Subcutaneous abdominal adipose tissue (tissue), 5 donors: Measurements from ENCODE around the gene ATXN7.

ENCODE experiments used
- H3K27ac ChIP-seq: one replicate; pipeline ENCODE4 v1.7.0; 2013; ENCODE audit warnings: low read depth, mild to moderate bottlenecking, inconsistent platforms, low read length, moderate library complexity
- H3K27me3 ChIP-seq, 5 donors: one replicate each; pipeline ENCODE4 v1.7.0; 2013; ENCODE audit warnings: low read length in 5 of 5, inconsistent platforms in 1 of 5; ENCODE audit not compliant: control insufficient read depth in 5 of 5, insufficient read depth in 4 of 5
- H3K36me3 ChIP-seq, 5 donors: one replicate each; pipeline ENCODE4 v1.7.0; 2013; ENCODE audit warnings: low read length in 5 of 5; ENCODE audit not compliant: control insufficient read depth in 5 of 5, insufficient read depth in 5 of 5
- H3K4me1 ChIP-seq, 5 donors: one replicate each; pipeline ENCODE4 v1.7.0; 2013; ENCODE audit warnings: low read length in 5 of 5, mild to moderate bottlenecking in 3 of 5, moderate library complexity in 1 of 5; ENCODE audit not compliant: control insufficient read depth in 5 of 5, insufficient read depth in 5 of 5
- H3K4me3 ChIP-seq, 5 donors: one replicate each; pipeline ENCODE4 v1.7.0; 2013; ENCODE audit warnings: low read length in 5 of 5, low read depth in 1 of 5
- H3K9ac ChIP-seq, 5 donors: one replicate each; pipeline ENCODE4 v1.7.0; 2013; ENCODE audit warnings: low read length in 5 of 5, mild to moderate bottlenecking in 4 of 5, moderate library complexity in 3 of 5
- H3K9me3 ChIP-seq, 5 donors: one replicate each; pipeline ENCODE4 v1.7.0; 2013; ENCODE audit warnings: low read length in 5 of 5; ENCODE audit not compliant: control insufficient read depth in 5 of 5
- donor health status: healthy.
- donor health status: healthy.
- donor health status: healthy.
- donor health status: healthy.
- donor health status: healthy.

ATXN7 gene

DNA sequence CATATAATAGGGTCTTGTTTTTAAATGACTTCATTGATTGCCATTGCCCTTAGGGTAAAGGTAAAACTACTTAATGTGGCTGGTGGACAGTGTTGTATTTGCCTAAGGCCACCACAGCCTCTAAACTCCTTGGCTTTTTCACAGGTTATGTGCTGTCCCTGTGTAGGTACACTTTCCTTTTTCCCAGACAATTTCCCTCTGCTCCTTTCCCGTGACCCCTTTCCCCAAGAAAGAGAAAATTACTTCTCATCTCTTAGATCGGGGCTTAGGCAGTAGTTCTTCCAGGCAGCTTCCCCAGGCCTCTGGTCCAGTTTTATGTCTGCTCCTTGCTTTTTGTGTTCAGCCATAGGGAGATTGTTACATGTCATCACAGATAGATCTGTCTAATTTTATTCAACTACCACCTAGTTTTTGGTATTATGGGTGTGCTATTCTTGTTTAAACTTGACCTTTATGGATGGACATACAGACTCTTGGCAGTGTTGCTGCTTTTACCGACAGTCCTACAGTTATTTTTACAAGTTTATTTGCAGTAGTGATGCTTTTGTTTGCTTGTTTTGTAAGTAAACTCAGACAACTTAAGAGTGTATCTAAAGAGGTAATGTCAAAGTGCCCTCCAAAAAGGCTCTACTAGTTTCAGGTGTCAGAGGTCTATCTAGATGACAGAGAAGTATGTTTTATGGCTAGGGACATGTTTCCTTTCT is 69.0 kb downstream of the ATXN7 start:
- no peak overlapping the region for H3K4me3 ChIP-seq
- H3K4me1 ChIP-seq = peaks cover 0 to 34% (median 17%) of the 10 kb centered on the region in 5 donors
- H3K27ac ChIP-seq = peak overlapping the region; percentile 24
- no peaks in the 10 kb centered on the region for H3K27me3 ChIP-seq
- H3K36me3 ChIP-seq = peaks cover 0 to 3% (median 0%) of the 10 kb centered on the region in 5 donors
- H3K9ac ChIP-seq = peak overlapping the region in 2 of 5 donors; percentile 6 to 31
- no peaks in the 10 kb centered on the region for H3K9me3 ChIP-seq

DNA sequence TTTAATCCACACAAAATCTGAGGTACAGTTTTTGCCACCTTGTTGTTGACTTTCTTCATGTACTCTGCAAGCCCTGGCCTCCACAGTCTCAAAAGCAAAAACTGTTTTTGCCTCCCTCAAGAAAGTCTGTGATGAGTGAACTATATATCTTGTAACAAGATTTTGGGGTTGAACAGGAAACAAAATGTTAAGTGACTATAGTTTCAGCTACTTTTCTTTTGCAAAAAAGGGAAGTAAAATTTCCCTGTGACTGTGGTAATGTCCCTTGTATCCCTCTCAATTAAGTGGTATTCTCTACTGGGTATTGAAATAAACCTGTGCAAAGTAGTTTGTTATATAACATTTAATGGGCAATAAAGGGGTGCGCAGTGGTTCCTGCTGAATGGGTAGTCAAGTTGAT is 69.8 kb downstream of the ATXN7 start:
- Histone ChIP-seq H3K4me1 (peaks cover 0 to 34% (median 17%) of the 10 kb centered on the region in 5 donors), H3K4me3 (no peak overlapping the region), H3K36me3 (peaks cover 0 to 3% (median 0%) of the 10 kb centered on the region in 5 donors), H3K9me3 (no peaks in the 10 kb centered on the region), H3K27ac (peak overlapping the region; percentile 24), H3K27me3 (no peaks in the 10 kb centered on the region), H3K9ac (no peak overlapping the region)

GRCh38 chr3:63934041-63934866 is 70.6 kb downstream of the ATXN7 start:
- Histone ChIP-seq H3K4me3 (no peak overlapping the region), H3K9me3 (no peaks in the 10 kb centered on the region), H3K27me3 (no peaks in the 10 kb centered on the region), H3K9ac (no peak overlapping the region), H3K4me1 (peaks cover 0 to 34% (median 17%) of the 10 kb centered on the region in 5 donors), H3K27ac (no peak overlapping the region), H3K36me3 (peaks cover 0 to 3% (median 0%) of the 10 kb centered on the region in 5 donors)

- Histone ChIP-seq H3K9me3 (no peaks in the 10 kb centered on the region), H3K27ac (no peak overlapping the region), H3K27me3 (no peaks in the 10 kb centered on the region), H3K36me3 (peaks cover 0 to 3% (median 0%) of the 10 kb centered on the region in 5 donors), H3K4me3 (no peak overlapping the region), H3K4me1 (peaks cover 0 to 23% (median 17%) of the 10 kb centered on the region in 5 donors), H3K9ac (no peak overlapping the region)
Measured at GRCh38 chr3:63936925-63937324, 73.3 kb downstream of the ATXN7 start.

- Histone ChIP-seq H3K4me1 (peaks cover 0 to 15% (median 11%) of the 10 kb centered on the region in 5 donors), H3K9ac (no peak overlapping the region)
Measured at GRCh38 chr3:63937661-63938651, 74.3 kb downstream of the ATXN7 start.

GRCh38 chr3:63940389-63940757 is 76.7 kb downstream of the ATXN7 start:
- peaks cover 0 to 5% (median under 1%) of the 10 kb centered on the region in 5 donors for H3K4me1 ChIP-seq
- no peak overlapping the region for H3K27ac ChIP-seq
- no peak overlapping the region for H3K4me3 ChIP-seq
- H3K9me3 ChIP-seq = no peaks in the 10 kb centered on the region
- no peak overlapping the region for H3K9ac ChIP-seq
- no peaks in the 10 kb centered on the region for H3K27me3 ChIP-seq
- H3K36me3 ChIP-seq = peaks cover 0 to 7% (median 5%) of the 10 kb centered on the region in 5 donors

More at GRCh38 chr3:63937661-63938651, 74.3 kb downstream of the ATXN7 start:
- peaks cover 0 to 3% (median 0%) of the 10 kb centered on the region in 5 donors for H3K36me3 ChIP-seq
- no peak overlapping the region for H3K4me3 ChIP-seq
- no peaks in the 10 kb centered on the region for H3K9me3 ChIP-seq
- H3K27ac ChIP-seq = no peak overlapping the region
- H3K27me3 ChIP-seq = no peaks in the 10 kb centered on the region

GRCh38 chr3:63942528-63942927 is 78.9 kb downstream of the ATXN7 start:
- Histone ChIP-seq H3K9ac (no peak overlapping the region), H3K36me3 (peaks cover 0 to 7% (median 5%) of the 10 kb centered on the region in 5 donors), H3K27ac (no peak overlapping the region), H3K9me3 (no peaks in the 10 kb centered on the region), H3K4me1 (peaks cover 0 to 9% (median 3%) of the 10 kb centered on the region in 5 donors), H3K27me3 (no peaks in the 10 kb centered on the region), H3K4me3 (no peak overlapping the region)

DNA sequence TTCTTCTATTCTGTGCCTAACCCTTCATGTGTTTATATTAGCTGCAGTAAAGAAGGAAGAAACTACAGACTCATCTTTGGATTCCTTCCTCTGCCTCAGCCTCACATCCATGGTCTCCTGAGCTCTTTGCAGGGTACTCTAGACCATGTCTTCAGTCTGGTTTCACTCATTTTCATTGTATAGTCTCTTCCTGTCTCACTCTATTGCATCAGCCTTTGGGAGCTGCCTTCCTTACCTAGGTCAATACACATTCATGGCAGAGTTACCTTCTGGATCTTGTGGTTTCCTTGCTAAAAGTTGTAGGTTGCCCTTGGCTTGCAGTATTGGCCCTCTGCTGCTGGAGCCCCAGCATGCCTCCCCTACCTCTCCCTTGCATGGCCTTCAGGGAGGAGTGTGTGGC is 80.0 kb downstream of the ATXN7 start:
- Histone ChIP-seq H3K27me3 (no peaks in the 10 kb centered on the region), H3K9me3 (no peaks in the 10 kb centered on the region), H3K27ac (no peak overlapping the region), H3K36me3 (peaks cover 0 to 7% (median 5%) of the 10 kb centered on the region in 5 donors), H3K9ac (no peak overlapping the region), H3K4me1 (peaks cover 0 to 6% (median 3%) of the 10 kb centered on the region in 5 donors), H3K4me3 (no peak overlapping the region)

- H3K9me3 ChIP-seq = no peaks in the 10 kb centered on the region
- no peaks in the 10 kb centered on the region for H3K27me3 ChIP-seq
- H3K9ac ChIP-seq = no peak overlapping the region
- H3K4me3 ChIP-seq = no peak overlapping the region
- peaks cover 0 to 7% (median 5%) of the 10 kb centered on the region in 5 donors for H3K36me3 ChIP-seq
- no peak overlapping the region for H3K27ac ChIP-seq
- peaks cover 0 to 7% (median 3%) of the 10 kb centered on the region in 5 donors for H3K4me1 ChIP-seq
Measured at GRCh38 chr3:63945558-63946096, 82.0 kb downstream of the ATXN7 start.
